GM12864 (cell line): ENCODE results near the gene CALY.

Experiments
- DNase-seq: peaks from one replicate; pipeline ENCODE4 v3.0.0-alpha.2; 2011; ENCODE audit warnings: low read depth
- H3K4me3 ChIP-seq: 2 replicates; pipeline ENCODE4 v1.5.1; 2011; ENCODE audit warnings: mild to moderate bottlenecking, low read depth, low read length, control low read depth
- CTCF ChIP-seq: IDR thresholded peaks from 2 replicates; pipeline ENCODE4 v1.5.1; 2011; ENCODE audit warnings: low read depth, mild to moderate bottlenecking, moderate library complexity, low read length, control low read depth, inconsistent platforms; ENCODE audit errors: missing control alignments

The CALY gene

GRCh38 chr10:133350283-133350949 lies 13.7 kb upstream of the CALY start:
- no peak for DNase-seq
- TF ChIP-seq CTCF = no peak
- no peak overlapping the region for H3K4me3 ChIP-seq

GRCh38 chr10:133349577-133350011 lies 12.9 kb upstream of the CALY start:
- no peak overlapping the region for H3K4me3 ChIP-seq
- no peak for DNase-seq
- TF ChIP-seq CTCF = no peak

GRCh38 chr10:133349160-133349568 lies 12.5 kb upstream of the CALY start:
- DNase-seq = no peak
- no peak overlapping the region for H3K4me3 ChIP-seq
- no peak for TF ChIP-seq CTCF

- no peak for TF ChIP-seq CTCF
- H3K4me3 ChIP-seq = no peak overlapping the region
- DNase-seq = no peak
Observed at GRCh38 chr10:133347710-133348517, 11.2 kb upstream of the CALY start.

GRCh38 chr10:133346413-133346812 lies 9.7 kb upstream of the CALY start:
- no peak overlapping the region for H3K4me3 ChIP-seq
- no peak for DNase-seq
- no peak for TF ChIP-seq CTCF

- H3K4me3 ChIP-seq = no peak overlapping the region
- no peak for DNase-seq
- no peak for TF ChIP-seq CTCF
Observed at GRCh38 chr10:133344236-133344635, 7.5 kb upstream of the CALY start.
